K562 (cell line): ENCODE results near the gene PNMA6F. TPM values are rescaled to one million over a fixed set of nuclear protein-coding genes. Genes with fewer than 3 reads are reported as not detected.

Experiments
- ATAC-seq: fragments of 200-7000 bp; cut with Tn5 transposase; 3 replicates; pipeline ENCODE4 v1.9.1; 2020; ENCODE audit warnings: moderate library complexity
- Bru-seq: library from RNA; stranded (reverse); fragments of 400-500 nt; gene quantifications from one replicate; lab custom pipeline; 2021; lab: Mats Ljungman, UMichigan
- BruChase-seq, 2 experiments: library from RNA; stranded (reverse); fragments of 400-500 nt; gene quantifications; one replicate each; lab custom pipeline; 2021; lab: Mats Ljungman, UMichigan
- BruUV-seq: library from RNA; stranded (reverse); fragments of 400-500 nt; replicated peaks from 2 replicates; lab custom pipeline; 2021; lab: Mats Ljungman, UMichigan
- CTCF ChIA-PET: fragments of 300-600 bp; formaldehyde crosslinking; extraction: SDS; loops from one replicate; lab custom pipeline; 2021; ENCODE audit warnings: low intra/inter-chr PET ratio; lab: Yijun Ruan, JAX
- POLR2A ChIA-PET: fragments of 300-600, 350-650 bp; sonication (Branson Sonifier 250); formaldehyde crosslinking; extraction: SDS; loops from one replicate; lab custom pipeline; 2021; ENCODE audit warnings: antibody characterized with exemption, inconsistent platforms; lab: Yijun Ruan, JAX
- DNase-seq, 4 experiments: peaks; one replicate each; pipeline versions ENCODE4 v3.0.0 to v3.0.0-alpha.2; 2011 to 2018; ENCODE audit warnings: low spot score in 3 of 4, mixed read lengths in 3 of 4; ENCODE audit errors: extremely low read depth in 1 of 4
- FAIRE-seq: peaks from 2 replicates; lab custom pipeline; 2011; peaks lifted over from hg19 to GRCh38; lab: Jason Lieb, UNC
- H2AFZ ChIP-seq: 2 replicates; pipeline ENCODE4 v1.6.0; 2011; ENCODE audit warnings: low read depth, low read length, control low read depth, inconsistent platforms
- H3K27ac ChIP-seq: fragments of 200-600 bp; 3 replicates; pipeline ENCODE4 v1.8.0; 2011; ENCODE audit warnings: low read depth, mild to moderate bottlenecking, control low read depth, inconsistent platforms, low read length, moderate library complexity, mixed read lengths; ENCODE audit errors: extremely low read depth
- H3K27me3 ChIP-seq, 2 experiments: fragments of 300-600 bp in 1 of 2; 2 replicates in 1 of 2; 3 replicates in 1 of 2; pipeline versions ENCODE4 v1.6.0 to v1.8.0; 2011; ENCODE audit warnings: inconsistent platforms in 2 of 2, low read length in 2 of 2, mild to moderate bottlenecking in 1 of 2, mixed read lengths in 1 of 2, moderate library complexity in 1 of 2; ENCODE audit not compliant: control insufficient read depth in 2 of 2, insufficient read depth in 2 of 2
- H3K36me3 ChIP-seq: fragments of 300-600 bp; 3 replicates; pipeline ENCODE4 v1.8.0; 2011; ENCODE audit warnings: mild to moderate bottlenecking, low read length, inconsistent platforms; ENCODE audit not compliant: control insufficient read depth, insufficient read depth
- H3K4me1 ChIP-seq, 2 experiments: fragments of 200-600 bp in 1 of 2; replicated peaks in 1 of 2; 2 replicates in 1 of 2; 3 replicates in 1 of 2; pipeline versions ENCODE4 v1.5.1 to v1.8.0; 2011; ENCODE audit warnings: inconsistent platforms in 2 of 2, low read length in 2 of 2, mild to moderate bottlenecking in 1 of 2, mixed read lengths in 1 of 2, moderate library complexity in 1 of 2; ENCODE audit not compliant: control insufficient read depth in 2 of 2, insufficient read depth in 2 of 2
- H3K4me2 ChIP-seq: 2 replicates; pipeline ENCODE4 v1.6.1; 2011; ENCODE audit warnings: low read length, control low read depth, inconsistent platforms, mixed read lengths; ENCODE audit not compliant: insufficient read depth
- H3K4me3 ChIP-seq: fragments of 200-600 bp; sonication (generic), shearing (Covaris generic); 2 replicates; pipeline ENCODE4 v1.5.1; 2016; ENCODE audit warnings: control low read depth, inconsistent platforms
- H3K79me2 ChIP-seq: fragments of 200-600 bp; 3 replicates; pipeline ENCODE4 v1.8.0; 2011; ENCODE audit warnings: low read length, inconsistent platforms; ENCODE audit not compliant: control insufficient read depth, insufficient read depth
- H3K9ac ChIP-seq, 2 experiments: 2 replicates each; pipeline versions ENCODE4 v1.6.0 to v1.6.1; 2011; ENCODE audit warnings: low read depth in 2 of 2, low read length in 2 of 2, control low read depth in 1 of 2, inconsistent platforms in 1 of 2, mild to moderate bottlenecking in 1 of 2, mixed read lengths in 1 of 2; ENCODE audit not compliant: insufficient read depth in 1 of 2
- H3K9me1 ChIP-seq: one replicate; pipeline ENCODE4 v1.6.0; 2011; ENCODE audit warnings: inconsistent platforms, mild to moderate bottlenecking, low read length, moderate library complexity; ENCODE audit not compliant: control insufficient read depth, insufficient read depth
- H3K9me3 ChIP-seq: replicated peaks from 2 replicates; pipeline ENCODE4 v1.5.1; 2011; ENCODE audit warnings: low read depth, low read length, inconsistent platforms; ENCODE audit not compliant: control insufficient read depth, insufficient read depth
- H4K20me1 ChIP-seq: replicated peaks from 2 replicates; pipeline ENCODE4 v1.6.1; 2011; ENCODE audit warnings: low read length, inconsistent platforms, mixed read lengths; ENCODE audit not compliant: control insufficient read depth, insufficient read depth
- RFX1 ChIP-seq: fragments of 450-650 bp; IDR thresholded peaks from 2 replicates; pipeline ENCODE4 v1.6.1; 2016; ENCODE audit warnings: mild to moderate bottlenecking, moderate library complexity
- WGBS: fragments of 100-300 bp; shearing (Covaris generic); methylation state at CpG from one replicate; pipeline ENCODE4 v1.1.6; 2016; ENCODE audit warnings: low coverage, mixed read lengths; ENCODE audit not compliant: insufficient coverage; ENCODE audit errors: missing lambda C conversion rate; 5-methylcytosine and 5-hydroxymethylcytosine counted together
- in situ Hi-C: fragments of 300-500 bp; cut with MboI; formaldehyde crosslinking; loops from 4 replicates; pipeline ENCODE4 v1.15.0; 2018; ENCODE audit warnings: inconsistent platforms, mixed read lengths
- intact Hi-C: fragments of 100-400 bp; cut with micrococcal nuclease; formaldehyde crosslinking; loops from 2 replicates; pipeline ENCODE4 v1.14.2; 2022
- long read RNA-seq, 3 experiments: library from polyadenylated mRNA in 2 of 3; library from RNA in 1 of 3; unstranded in 2 of 3; stranded (forward) in 1 of 3; transcript quantifications; one replicate each; pipeline ENCODE4 v2.0.0, GENCODE V29; 2019 to 2022
- polyA minus RNA-seq, 3 experiments: library from RNA; depleted of rRNA, polyadenylated mRNA; stranded (reverse); fragments of >200 nt; gene quantifications; 2 replicates each; pipeline ENCODE4 v1.2.3, GENCODE V29; 2011
- polyA plus RNA-seq, 8 experiments: library from polyadenylated mRNA; depleted of rRNA in 4 of 8; stranded (reverse) in 5 of 8; unstranded in 3 of 8; fragments of >200 nt; fragmentation: Nextera tagmentation in 2 of 8; fragmentation: Illumina TruSeq in 1 of 8; extraction: Ambion mirVana in 2 of 8; extraction: Trizol in 1 of 8; gene quantifications; 2 replicates each; pipeline versions ENCODE4 v1.2.1 to v1.2.3, GENCODE V29; 2011 to 2014; ENCODE audit warnings: inconsistent platforms in 1 of 8, missing spikeins in 1 of 8
- total RNA-seq, 7 experiments: library from RNA; depleted of rRNA in 6 of 7; stranded (reverse); fragments of >200 nt in 6 of 7; fragmentation: Illumina TruSeq in 2 of 7; extraction: Trizol in 2 of 7; gene quantifications; 2 replicates each; pipeline versions ENCODE4 v1.2.1 to v1.2.3, GENCODE V29; 2011 to 2021; ENCODE audit warnings: low replicate concordance in 1 of 7
- TF ChIP-seq, protein P1 (sequence below): fragments of 250-450 bp; sonication (Bioruptor Pico); IDR thresholded peaks from 2 replicates; pipeline ENCODE4 v1.9.0; 2021; ENCODE audit warnings: mild to moderate bottlenecking
- TF ChIP-seq, protein P2 (sequence below): fragments of 250-450 bp; sonication (Bioruptor Pico); IDR thresholded peaks from 2 replicates; pipeline ENCODE4 v1.4.0; 2020

The PNMA6F gene
- not detected in 2 replicates for total RNA-seq (2011; cell fraction: chromatin; rRNA removed; ENCODE audit: low replicate concordance)
- total RNA-seq (2011; cell fraction: nucleolus; rRNA removed): not detected in 2 replicates
- not detected in 2 replicates for total RNA-seq (2011; cell fraction: nucleoplasm; rRNA removed)
- total RNA-seq (2014; rRNA removed): not detected in 2 replicates
- total RNA-seq (2014; rRNA removed; fragmentation: Illumina TruSeq; extraction: Trizol): not detected in 2 replicates
- not detected in 2 replicates for total RNA-seq (2015; rRNA removed; fragmentation: Illumina TruSeq; extraction: Trizol)
- total RNA-seq (2021): not detected in 2 replicates
- not detected in 2 replicates for polyA plus RNA-seq (2011; rRNA removed)
- polyA plus RNA-seq (2011; cell fraction: cytosol; rRNA removed): not detected in 2 replicates
- polyA plus RNA-seq (2011; cell fraction: nucleus; rRNA removed): not detected in 2 replicates
- polyA plus RNA-seq (2012): not detected in 2 replicates
- not detected in 2 replicates for polyA plus RNA-seq (2014; fragmentation: Illumina TruSeq; extraction: Trizol)
- not detected for polyA plus RNA-seq (2014; fragmentation: Nextera tagmentation; extraction: Ambion mirVana)
- not detected in 2 replicates for polyA plus RNA-seq (2014; rRNA removed)
- not detected in 2 replicates for polyA minus RNA-seq (2011; rRNA and poly(A)+ RNA removed)
- polyA minus RNA-seq (2011; cell fraction: cytosol; rRNA and poly(A)+ RNA removed): not detected in 2 replicates
- not detected in 2 replicates for polyA minus RNA-seq (2011; cell fraction: nucleus; rRNA and poly(A)+ RNA removed)
- Bru-seq, nascent RNA: not detected
- BruChase-seq, experiment 1, labeled RNA remaining after a 2-hour chase: not detected
- BruChase-seq, experiment 2, labeled RNA remaining after a 6-hour chase: not detected
- long read RNA-seq, experiment 1: 0 reads
- long read RNA-seq, experiment 2: 0 reads
- long read RNA-seq, experiment 3: 0 reads

GRCh38 chrX:153321381-153322124 lies at the start of gene PNMA6F:
Gene PNMA6F, minus strand, starts transcription at chrX:153321767. Its CDS starts 1,093 bp downstream, at chrX:153320674.
- Histone ChIP-seq H3K9me1 (no peaks in the 10 kb centered on the region), H3K9ac (no peak within 1 kb of the TSS), H2AFZ (no peak within 1 kb of the TSS), H3K4me1 (peaks cover 0 to 11% of the 10 kb centered on the region in 2 experiments; a peak in 2 of 5 replicates), H3K27me3 (no peaks in the 10 kb centered on the region; a peak in 1 of 5 replicates), H3K79me2 (no peaks in the 10 kb centered on the region), H3K9me3 (no peaks in the 10 kb centered on the region), H3K36me3 (no peaks in the 10 kb centered on the region), H3K4me2 (no peak within 1 kb of the TSS), H3K27ac (no peak within 1 kb of the TSS), H4K20me1 (no peaks in the 10 kb centered on the region), H3K4me3 (no peak within 1 kb of the TSS)
- DNase-seq (no peak), ATAC-seq (no peak), FAIRE-seq (no peak)
- BruUV-seq: no TSS peak
- intact Hi-C loops: no loop called here
- POLR2A ChIA-PET: interaction anchor here (0.6 to 1.1 kb wide), 2 partner anchors 19 to 155 kb away, joined by 3 to 4 read pairs; no protein-coding TSS in a partner anchor
- peak; percentile 60 for TF ChIP-seq RFX1
- TF ChIP-seq, protein P1, sequence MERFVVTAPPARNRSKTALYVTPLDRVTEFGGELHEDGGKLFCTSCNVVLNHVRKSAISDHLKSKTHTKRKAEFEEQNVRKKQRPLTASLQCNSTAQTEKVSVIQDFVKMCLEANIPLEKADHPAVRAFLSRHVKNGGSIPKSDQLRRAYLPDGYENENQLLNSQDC (CRISPR knock-in tag): no peak
- TF ChIP-seq, protein P2, sequence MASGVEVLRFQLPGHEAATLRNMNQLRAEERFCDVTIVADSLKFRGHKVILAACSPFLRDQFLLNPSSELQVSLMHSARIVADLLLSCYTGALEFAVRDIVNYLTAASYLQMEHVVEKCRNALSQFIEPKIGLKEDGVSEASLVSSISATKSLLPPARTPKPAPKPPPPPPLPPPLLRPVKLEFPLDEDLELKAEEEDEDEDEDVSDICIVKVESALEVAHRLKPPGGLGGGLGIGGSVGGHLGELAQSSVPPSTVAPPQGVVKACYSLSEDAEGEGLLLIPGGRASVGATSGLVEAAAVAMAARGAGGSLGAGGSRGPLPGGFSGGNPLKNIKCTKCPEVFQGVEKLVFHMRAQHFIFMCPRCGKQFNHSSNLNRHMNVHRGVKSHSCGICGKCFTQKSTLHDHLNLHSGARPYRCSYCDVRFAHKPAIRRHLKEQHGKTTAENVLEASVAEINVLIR (CRISPR knock-in tag): no peak
- in situ Hi-C loops: no loop called here
- WGBS: 25% methylated on average over 8 of the region's 36 CpGs
- CTCF ChIA-PET: interaction anchor here (0.7 kb wide), 1 partner anchor 247 kb away, joined by 4 read pairs; no protein-coding TSS in a partner anchor
